Adipose tissue (tissue), 3 donors: ENCODE data around the gene NAA40. TPM values are rescaled to one million over a fixed set of nuclear protein-coding genes. Genes with fewer than 3 reads are reported as not detected.
"Not testable (repeated sequence)": the region's sequence is repeated elsewhere in the genome, so short reads cannot be mapped to it uniquely, and the experiment has no call there.

ENCODE experiments used
- H3K27ac ChIP-seq: one replicate; pipeline ENCODE4 v1.5.1; 2013; ENCODE audit warnings: low read depth, low read length
- WGBS, 3 donors: extraction: QIAGEN DNeasy Blood & Tissue Kit; methylation state at CpG; one replicate each; pipeline ENCODE4 v1.1.7; 2013; 5-methylcytosine and 5-hydroxymethylcytosine counted together
- polyA plus RNA-seq, 3 donors: library from polyadenylated mRNA; stranded (reverse); fragments of 200-250 nt; gene quantifications; one replicate each; pipeline ENCODE4 v1.2.3, GENCODE V29; 2013
- donor health status: healthy with polysubstance abuse.
- donor health status: Bipolar disorder and iron deficiency.
- donor health status: healthy.

Gene NAA40
- polyA plus RNA-seq, 3 donors, result 6.7 to 13.9 (median 7.6) TPM

- no peak overlapping the region for H3K27ac ChIP-seq
- WGBS, 3 donors, result 45 to 56% (median 47%) methylated on average over 4 of the region's 4 CpGs
Observed at GRCh38 chr11:63923319-63923718, 15.5 kb upstream of the NAA40 start.

DNA sequence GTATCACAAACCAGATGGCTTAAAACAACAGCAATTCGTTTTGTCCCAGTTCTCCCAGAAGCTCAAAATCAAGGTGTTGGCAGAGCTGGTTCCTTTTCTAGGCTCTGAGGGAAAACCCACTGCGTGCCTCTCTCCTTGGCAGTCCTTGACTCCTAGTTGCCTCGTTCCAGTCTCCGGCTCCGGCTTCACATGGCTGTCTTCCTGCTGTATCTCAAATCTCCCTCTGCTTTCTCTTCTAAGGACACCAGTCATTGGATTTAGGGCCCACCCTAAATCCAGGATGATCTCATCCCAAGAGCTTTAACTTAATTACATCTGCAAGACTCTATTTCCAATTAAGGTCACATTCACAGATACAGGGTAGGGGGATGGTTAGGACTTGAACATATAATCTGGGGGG lies 9.2 kb upstream of the NAA40 start:
- no peak overlapping the region for H3K27ac ChIP-seq
- WGBS, 3 donors, result 81 to 91% (median 84%) methylated on average over 5 of the region's 5 CpGs

DNA sequence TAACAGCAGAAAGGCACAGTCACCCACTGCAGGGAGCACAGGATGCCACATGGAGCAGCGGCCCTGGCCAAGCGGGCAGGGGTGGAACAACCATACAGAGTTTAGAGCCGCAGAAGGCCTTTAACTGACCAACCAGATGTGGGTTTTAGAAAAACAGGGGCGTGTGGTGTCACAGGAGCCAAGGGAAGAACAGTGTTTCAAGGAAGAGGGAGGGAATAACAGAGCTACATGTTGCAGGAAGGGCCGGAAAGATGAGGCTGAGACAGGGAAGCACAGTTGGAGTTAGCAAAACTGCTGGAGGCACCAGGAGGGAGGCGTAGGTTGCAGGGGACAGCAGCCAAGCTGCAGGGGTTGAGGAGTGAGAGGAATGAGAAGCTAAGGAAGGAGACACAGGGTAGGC lies 7.8 kb upstream of the NAA40 start:
- 65 to 74% (median 73%) methylated on average over 6 of the region's 6 CpGs for WGBS, 3 donors
- no peak overlapping the region for H3K27ac ChIP-seq

GRCh38 chr11:63931876-63932275 lies 6.9 kb upstream of the NAA40 start:
- no peak overlapping the region for H3K27ac ChIP-seq
- WGBS, 3 donors, result 78 to 82% (median 80%) methylated on average over 12 of the region's 12 CpGs

- no peak overlapping the region for H3K27ac ChIP-seq
- WGBS, 3 donors, result 57 to 84% (median 79%) methylated on average over 1 of the region's 1 CpG
Observed at GRCh38 chr11:63933459-63933858, 5.3 kb upstream of the NAA40 start.

DNA sequence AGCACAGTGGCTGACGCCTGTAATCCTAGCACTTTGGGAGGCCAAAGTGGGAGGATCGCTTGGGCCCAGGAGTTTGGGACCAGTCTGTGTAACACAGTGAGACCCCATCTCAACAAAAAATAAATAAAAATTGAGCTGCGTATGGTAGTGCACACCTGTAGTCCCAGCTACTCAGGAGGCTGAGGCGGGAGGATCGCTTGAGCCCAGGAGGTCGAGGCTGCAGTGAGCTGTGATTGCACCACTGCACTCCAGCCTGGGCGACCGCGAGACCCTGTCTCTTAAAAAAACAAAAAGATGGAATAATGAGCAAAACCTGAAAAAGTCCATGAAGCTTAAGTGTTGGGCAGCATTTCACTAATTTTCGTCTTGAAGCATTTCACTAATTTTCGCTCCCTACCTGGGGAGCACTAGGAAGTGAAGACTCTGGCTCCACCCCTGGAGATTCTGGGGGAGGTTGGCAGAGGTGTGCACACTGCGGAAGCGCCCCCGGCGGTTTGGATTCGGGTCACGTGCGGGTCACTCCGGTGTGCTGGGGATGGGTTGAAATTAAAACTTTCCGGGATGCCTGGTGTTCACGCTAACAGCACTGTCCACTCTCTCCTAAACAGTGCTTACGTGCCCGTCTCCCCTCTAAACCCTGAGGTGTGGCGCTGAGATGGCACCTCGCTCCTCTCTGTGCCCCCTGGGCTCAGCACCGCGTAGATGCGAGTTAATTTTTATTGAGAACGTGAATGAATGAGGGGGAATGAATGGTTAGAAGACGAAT lies 906 bp upstream of the NAA40 start:
- 19 to 24% (median 22%) methylated on average over 30 of the region's 30 CpGs for WGBS, 3 donors
- no peak overlapping the region for H3K27ac ChIP-seq

DNA sequence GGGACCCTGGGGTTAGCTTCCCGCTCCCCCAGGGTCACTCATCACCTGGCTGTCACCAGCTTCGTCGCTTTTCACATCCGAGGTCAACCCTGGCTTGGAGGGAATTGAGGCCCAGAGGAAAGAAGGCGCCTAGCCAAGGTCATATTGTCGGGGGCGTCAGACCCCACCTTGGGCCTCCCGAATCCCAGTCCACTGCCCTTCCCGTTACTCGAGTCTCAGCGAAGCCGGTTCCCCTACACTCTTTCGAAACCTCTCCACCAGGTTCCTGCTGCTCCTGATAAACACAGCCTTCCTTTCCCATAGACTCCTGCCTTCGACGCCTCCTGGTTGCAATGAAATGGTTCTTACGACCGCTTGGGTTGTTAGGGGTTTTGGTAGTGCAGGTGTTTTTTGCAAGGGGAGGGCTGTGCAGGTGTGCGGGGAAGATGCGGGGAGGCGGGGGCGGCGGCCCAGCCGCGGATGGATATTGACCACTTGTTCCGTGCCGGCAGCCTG lies 642 bp downstream of the NAA40 start:
- no peak overlapping the region for H3K27ac ChIP-seq
- 0 to 5% (median 3%) methylated on average over 26 of the region's 26 CpGs for WGBS, 3 donors

- WGBS, 3 donors, result 68 to 75% (median 74%) methylated on average over 6 of the region's 6 CpGs
- H3K27ac ChIP-seq, result no peak overlapping the region
Observed at GRCh38 chr11:63940786-63941185, 2.0 kb downstream of the NAA40 start.

GRCh38 chr11:63941901-63942300 lies 3.1 kb downstream of the NAA40 start:
- WGBS, 3 donors, result 86 to 88% (median 87%) methylated on average over 4 of the region's 4 CpGs
- H3K27ac ChIP-seq, result no peak overlapping the region

- 93 to 96% (median 93%) methylated on average over 3 of the region's 3 CpGs for WGBS, 3 donors
- no peak overlapping the region for H3K27ac ChIP-seq
Observed at GRCh38 chr11:63942803-63943202, 4.0 kb downstream of the NAA40 start.

DNA sequence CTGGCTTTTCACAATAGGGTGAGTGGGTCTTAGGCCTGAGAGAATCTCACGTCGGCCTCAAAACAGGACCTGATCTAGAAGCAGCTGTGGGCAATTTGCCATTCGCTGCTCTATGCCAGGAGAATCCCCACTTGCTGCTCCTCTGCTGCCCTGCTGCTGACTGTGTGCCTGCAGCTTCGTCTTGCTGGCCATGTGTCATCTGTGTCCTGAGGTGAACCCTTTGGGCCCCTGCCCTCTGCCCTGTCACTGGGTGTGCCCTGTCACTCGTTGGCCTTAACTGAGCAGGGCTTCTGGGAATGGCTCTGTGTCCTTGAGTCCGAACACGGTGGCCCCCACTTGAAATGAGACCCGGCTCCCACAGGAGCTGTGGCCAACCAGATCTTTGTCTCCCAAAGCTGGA lies 6.2 kb downstream of the NAA40 start:
- H3K27ac ChIP-seq, result no peak overlapping the region
- WGBS, 3 donors, result 29 to 65% (median 59%) methylated on average over 8 of the region's 8 CpGs

DNA sequence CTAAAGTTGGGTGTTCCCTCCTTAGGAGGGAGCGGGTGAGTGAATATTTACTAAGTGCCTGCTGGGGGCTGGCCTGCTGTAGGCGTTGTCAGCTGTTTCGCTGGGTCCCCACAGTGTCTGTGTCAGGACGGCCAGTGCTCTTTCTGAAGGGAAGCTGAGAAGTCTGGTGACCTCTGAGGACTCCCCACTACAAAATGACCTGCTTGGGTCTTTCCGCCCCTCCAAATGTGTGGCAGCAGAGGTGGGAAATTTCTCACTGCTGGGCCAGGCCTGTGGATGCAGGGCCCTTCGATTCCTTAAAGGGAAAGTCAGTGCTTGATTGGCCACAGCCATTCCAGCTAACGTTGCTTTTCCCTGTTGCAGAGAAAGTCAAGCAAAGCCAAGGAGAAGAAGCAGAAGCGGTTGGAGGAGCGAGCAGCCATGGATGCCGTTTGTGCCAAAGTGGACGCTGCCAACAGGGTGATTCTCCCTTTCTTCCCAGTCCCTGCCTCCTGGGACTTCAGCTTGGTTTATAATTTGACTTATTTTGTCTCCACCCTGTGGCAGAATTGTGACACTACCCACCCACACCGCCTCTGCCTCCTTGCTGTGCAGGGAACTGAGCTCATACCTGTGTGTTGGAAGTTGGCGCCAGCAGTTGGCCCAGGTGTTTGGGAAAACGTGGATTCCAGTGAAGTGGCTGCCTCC lies 6.8 kb downstream of the NAA40 start:
- H3K27ac ChIP-seq, result no peak overlapping the region
- 31 to 44% (median 40%) methylated on average over 14 of the region's 14 CpGs for WGBS, 3 donors

GRCh38 chr11:63951779-63952536 lies 13.2 kb downstream of the NAA40 start:
- whole genome bisulfite sequencing, 3 donors, result 69 to 86% (median 71%) methylated on average over 20 of the region's 20 CpGs
- no peak overlapping the region for H3K27ac ChIP-seq

DNA sequence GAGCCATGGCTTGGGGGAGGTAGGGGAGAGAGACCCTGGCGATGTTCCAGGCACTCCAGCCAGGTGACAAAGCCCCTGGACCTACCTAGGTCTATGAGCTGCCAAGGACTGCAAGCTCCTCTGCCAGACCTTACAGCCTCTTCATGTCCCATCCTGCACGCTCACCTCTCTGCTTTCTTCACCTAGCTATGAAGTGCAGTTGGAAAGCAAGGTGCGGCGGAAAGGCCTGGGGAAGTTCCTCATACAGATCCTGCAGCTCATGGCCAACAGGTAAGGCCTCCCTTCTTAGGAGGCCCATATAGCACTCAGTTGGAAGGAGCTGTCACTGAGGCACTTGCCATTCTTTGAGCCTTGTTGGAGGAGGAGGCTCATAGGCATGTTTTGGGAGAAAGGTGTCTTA lies 13.8 kb downstream of the NAA40 start:
- 95 to 99% (median 95%) methylated on average over 4 of the region's 4 CpGs for WGBS, 3 donors
- no peak overlapping the region for H3K27ac ChIP-seq

GRCh38 chr11:63958008-63958407 lies 19.2 kb downstream of the NAA40 start:
- no peak overlapping the region for H3K27ac ChIP-seq
- WGBS, 3 donors, result 85 to 91% (median 86%) methylated on average over 5 of the region's 5 CpGs

DNA sequence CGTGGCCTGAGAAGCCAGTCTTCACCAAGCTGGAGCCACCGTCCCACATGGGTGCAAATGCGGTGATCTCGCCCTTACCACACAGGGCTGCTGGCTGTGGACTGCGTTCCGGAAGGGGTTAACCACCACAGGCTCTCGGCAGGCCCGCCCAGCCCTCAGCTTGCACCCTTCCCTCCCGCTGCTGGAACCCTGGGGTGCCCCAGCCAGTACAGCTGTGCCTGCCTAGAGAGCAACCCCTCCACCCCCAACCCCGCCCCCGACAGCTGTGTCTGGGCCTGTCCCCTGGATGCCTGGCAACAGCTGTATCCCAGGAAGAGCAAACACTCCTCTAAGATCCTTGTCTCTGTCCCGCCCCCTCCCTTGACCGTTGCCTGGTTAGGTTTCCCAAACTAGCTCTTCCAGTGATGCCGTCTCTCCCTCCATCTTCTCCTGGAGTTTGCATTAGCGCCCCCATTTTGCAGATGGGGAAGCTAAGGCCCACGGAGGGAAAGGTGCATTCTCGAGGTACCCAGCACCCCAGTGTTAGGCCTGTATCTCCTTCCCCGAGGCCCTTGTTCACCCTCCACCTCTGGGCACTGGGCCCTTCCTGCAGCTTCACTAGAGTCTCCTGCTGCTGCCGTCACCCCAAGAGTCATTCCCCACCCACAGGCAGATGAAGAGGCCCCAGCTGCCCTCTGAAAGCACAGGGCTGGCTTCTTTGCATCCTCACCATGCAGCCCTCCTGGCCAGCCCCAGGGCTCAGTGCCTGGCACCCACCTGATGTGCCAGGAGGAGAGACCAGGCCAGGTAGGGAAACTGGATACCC lies 23.0 kb downstream of the NAA40 start:
- 39 to 47% (median 44%) methylated on average over 19 of the region's 19 CpGs for WGBS, 3 donors

GRCh38 chr11:63963895-63964294 lies 25.1 kb downstream of the NAA40 start:
- H3K27ac ChIP-seq, result not testable (repeated sequence)
- 93 to 94% (median 93%) methylated on average over 4 of the region's 4 CpGs for WGBS, 3 donors

More for the DNA sequence above, 23.0 kb downstream of the NAA40 start:
- no peak overlapping the region for H3K27ac ChIP-seq

GRCh38 chr11:63966444-63966843 lies 27.6 kb downstream of the NAA40 start:
- no peak overlapping the region for H3K27ac ChIP-seq
- WGBS, 3 donors, result 96 to 100% (median 100%) methylated on average over 1 of the region's 1 CpG
